KOPT-K1 (cell line): ENCODE measurements around the gene CACNG3.

Experiments
- H3K27ac ChIP-seq: fragments of 200-600 bp; sonication (generic); 2 replicates; pipeline ENCODE4 v1.5.1; 2016; ENCODE audit warnings: antibody characterized with exemption, mild to moderate bottlenecking, low read depth, low read length; ENCODE audit not compliant: poor library complexity, severe bottlenecking
- H3K36me3 ChIP-seq: fragments of 200-600 bp; sonication (generic); 2 replicates; pipeline ENCODE4 v1.5.1; 2017; ENCODE audit warnings: antibody characterized with exemption, mild to moderate bottlenecking, low read length, moderate library complexity; ENCODE audit not compliant: insufficient read depth
- H3K9me3 ChIP-seq: fragments of 200-600 bp; sonication (generic); 2 replicates; pipeline ENCODE4 v1.5.1; 2017; ENCODE audit warnings: antibody characterized with exemption, low read length, mild to moderate bottlenecking; ENCODE audit not compliant: insufficient read depth, poor library complexity, severe bottlenecking

CACNG3 gene

GRCh38 chr16:24372824-24373223, 116.7 kb downstream of the CACNG3 start:
- Histone ChIP-seq H3K9me3 (peaks cover 8% of the 10 kb centered on the region), H3K36me3 (no peaks in the 10 kb centered on the region), H3K27ac (no peak overlapping the region)

GRCh38 chr16:24378999-24379398, 122.9 kb downstream of the CACNG3 start:
- Histone ChIP-seq H3K36me3 (no peaks in the 10 kb centered on the region), H3K9me3 (peaks cover 50% of the 10 kb centered on the region), H3K27ac (no peak overlapping the region)

- Histone ChIP-seq H3K27ac (no peak overlapping the region), H3K9me3 (peaks cover 50% of the 10 kb centered on the region), H3K36me3 (no peaks in the 10 kb centered on the region)
These were observed 125.5 kb downstream of the CACNG3 start for GRCh38 chr16:24381470-24382118.

DNA sequence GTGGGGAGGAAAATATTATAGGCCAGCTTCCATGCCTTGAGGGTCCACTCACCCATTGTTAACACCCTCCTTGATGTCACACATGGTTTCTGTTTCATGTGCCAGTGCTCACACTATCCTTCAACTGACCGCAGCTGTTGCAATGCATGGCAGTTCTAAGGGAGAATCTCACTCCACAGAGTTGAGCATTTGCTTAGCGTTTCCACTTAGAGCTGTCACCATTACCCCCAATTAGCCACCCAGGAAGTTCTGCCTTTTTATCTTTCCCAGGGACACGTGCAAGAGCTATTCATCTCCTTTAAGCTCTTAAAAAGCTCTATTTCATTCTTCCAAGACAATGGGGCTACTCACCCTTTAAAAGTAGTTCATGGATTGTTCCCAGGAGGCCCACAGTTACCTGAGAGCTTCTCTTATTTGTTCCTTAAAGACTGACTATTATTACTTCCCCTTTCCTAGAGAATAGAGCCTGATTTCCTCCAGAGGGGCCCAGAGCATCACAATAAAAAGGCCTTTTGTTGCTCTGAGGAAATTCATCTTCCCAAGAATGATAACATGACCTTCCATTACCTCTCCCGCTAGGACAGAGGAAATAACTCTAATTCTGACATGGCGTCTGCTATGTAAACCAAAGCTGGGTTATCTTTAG, 126.8 kb downstream of the CACNG3 start:
- Histone ChIP-seq H3K36me3 (no peaks in the 10 kb centered on the region), H3K9me3 (peaks cover 41% of the 10 kb centered on the region), H3K27ac (no peak overlapping the region)

DNA sequence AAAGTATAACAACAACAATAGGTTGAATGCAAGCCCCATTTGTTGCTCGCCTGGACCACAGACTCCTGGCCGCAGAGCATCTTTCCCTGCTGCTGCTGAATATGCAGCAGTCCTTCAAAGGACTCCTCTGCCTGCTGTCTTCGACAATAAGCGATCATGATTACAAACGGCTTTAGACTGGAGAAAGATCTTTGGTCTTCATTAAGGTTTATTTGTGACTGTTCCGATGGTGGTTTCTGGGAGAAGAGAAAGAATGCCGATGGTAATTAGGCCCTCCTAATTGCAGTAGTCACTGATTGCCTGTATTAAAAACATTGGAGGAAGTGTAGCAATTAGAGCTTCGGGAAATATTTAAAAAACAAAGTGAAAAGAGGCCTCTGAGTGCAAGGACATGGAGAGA, 138.2 kb downstream of the CACNG3 start:
- H3K36me3 ChIP-seq: no peaks in the 10 kb centered on the region
- no peak overlapping the region for H3K27ac ChIP-seq
- H3K9me3 ChIP-seq: no peaks in the 10 kb centered on the region

DNA sequence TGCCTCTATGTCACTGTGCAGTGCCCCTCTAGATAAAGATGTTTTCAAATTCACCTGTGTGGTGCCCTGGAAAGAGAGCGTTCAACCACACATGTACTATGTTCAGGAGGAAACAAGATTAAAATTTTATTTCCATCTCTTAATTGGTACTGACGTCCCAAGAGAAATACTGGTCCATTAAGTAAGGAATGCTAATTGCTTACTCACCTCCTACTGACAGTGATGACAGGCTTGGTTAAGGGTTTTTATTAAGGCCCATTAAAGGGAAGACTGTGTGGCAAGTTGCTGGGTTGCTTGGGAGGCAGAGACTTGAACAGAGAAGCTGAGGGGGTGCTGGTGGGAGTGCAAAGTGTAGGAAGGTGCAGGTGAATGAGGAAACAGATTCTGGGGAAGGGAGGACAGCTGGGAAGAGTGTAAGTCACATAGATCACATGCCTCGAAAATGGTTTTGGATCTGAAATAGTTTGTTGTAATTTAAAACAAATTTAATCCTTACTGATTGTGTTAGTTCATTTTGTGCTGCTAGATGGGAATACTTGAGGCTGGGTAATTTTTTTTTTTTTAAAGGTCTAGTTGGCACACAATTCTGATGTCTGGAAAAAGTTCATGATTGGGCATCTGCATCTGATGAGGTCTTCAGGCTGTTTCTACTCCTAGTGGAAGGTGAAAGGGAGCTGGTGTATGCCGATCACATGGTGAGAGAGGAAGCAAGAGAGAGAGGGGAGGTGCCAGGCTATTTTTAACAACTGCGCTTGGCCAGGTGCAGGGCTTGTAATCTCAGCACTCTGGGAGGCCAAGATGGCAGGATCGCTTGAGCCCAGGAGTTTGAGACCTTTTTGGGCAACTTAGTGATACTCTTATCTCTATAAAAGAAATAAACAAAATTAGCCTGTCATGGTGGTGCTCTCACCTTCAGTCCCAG, 140.5 kb downstream of the CACNG3 start:
- Histone ChIP-seq H3K36me3 (no peaks in the 10 kb centered on the region), H3K9me3 (no peaks in the 10 kb centered on the region), H3K27ac (no peak overlapping the region)

DNA sequence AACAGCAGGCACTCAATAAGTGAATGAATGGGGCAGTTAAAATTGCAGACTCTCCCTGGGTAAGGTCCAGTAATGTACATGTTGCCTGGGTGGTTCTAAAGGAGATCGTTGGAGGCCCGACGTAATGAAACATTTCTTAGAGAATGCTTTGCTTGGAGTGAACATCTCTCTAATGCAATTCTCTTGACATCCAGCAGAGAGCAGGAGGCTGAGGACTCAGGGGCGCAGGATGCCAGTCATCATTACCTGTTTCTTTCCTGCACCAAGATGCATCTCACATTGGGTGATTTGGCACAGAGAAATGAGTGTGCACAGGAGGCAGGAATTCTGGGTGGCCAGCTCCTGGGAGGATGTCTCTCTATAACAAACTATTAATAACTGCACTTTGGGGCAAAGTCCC, 152.9 kb downstream of the CACNG3 start:
- H3K27ac ChIP-seq: no peak overlapping the region
- no peaks in the 10 kb centered on the region for H3K36me3 ChIP-seq
- H3K9me3 ChIP-seq: no peaks in the 10 kb centered on the region
